ENCODE results near the gene FDX1.

- TF ChIP-seq, protein P1, sequence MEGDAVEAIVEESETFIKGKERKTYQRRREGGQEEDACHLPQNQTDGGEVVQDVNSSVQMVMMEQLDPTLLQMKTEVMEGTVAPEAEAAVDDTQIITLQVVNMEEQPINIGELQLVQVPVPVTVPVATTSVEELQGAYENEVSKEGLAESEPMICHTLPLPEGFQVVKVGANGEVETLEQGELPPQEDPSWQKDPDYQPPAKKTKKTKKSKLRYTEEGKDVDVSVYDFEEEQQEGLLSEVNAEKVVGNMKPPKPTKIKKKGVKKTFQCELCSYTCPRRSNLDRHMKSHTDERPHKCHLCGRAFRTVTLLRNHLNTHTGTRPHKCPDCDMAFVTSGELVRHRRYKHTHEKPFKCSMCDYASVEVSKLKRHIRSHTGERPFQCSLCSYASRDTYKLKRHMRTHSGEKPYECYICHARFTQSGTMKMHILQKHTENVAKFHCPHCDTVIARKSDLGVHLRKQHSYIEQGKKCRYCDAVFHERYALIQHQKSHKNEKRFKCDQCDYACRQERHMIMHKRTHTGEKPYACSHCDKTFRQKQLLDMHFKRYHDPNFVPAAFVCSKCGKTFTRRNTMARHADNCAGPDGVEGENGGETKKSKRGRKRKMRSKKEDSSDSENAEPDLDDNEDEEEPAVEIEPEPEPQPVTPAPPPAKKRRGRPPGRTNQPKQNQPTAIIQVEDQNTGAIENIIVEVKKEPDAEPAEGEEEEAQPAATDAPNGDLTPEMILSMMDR (IDR thresholded peaks at IDR 0.05) = no peak
- TF ChIP-seq SIN3A (IDR thresholded peaks at IDR 0.05; ENCODE audit: borderline replicate concordance, insufficient read depth, low read depth, low read length) (no peak), POLR2AphosphoS5 (IDR thresholded peaks at IDR 0.05; ENCODE audit: low read depth, low read length) (no peak)
Observed at GRCh38 chr11:110455718-110456117, 26.0 kb downstream of the FDX1 start.

Measured in Panc1 (cell line).